ENCODE measurements around the gene GNG14. TPM values are rescaled to one million over a fixed set of nuclear protein-coding genes. Genes with fewer than 3 reads are reported as not detected.
"Not testable (repeated sequence)": the region's sequence is repeated elsewhere in the genome, so short reads cannot be mapped to it uniquely, and the experiment has no call there.

The GNG14 gene
- total RNA-seq, 4 donors from 2014 or later, result not detected

DNA sequence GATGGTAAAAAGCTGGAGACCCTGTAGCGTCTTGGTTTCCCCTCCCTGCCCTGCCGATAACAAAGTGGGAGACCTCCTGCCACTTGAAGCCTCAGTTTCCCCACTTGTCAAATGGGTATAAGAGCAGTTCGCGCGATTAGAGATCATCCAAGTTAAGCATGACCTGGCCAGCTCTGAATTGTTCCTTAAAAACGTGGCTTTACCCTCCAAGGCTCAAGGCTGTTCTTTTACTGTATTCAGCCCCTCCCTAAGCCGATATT is 35.5 kb downstream of the GNG14 start:
- peaks cover 7 to 20% (median 16%) of the 10 kb centered on the region in 4 donors for H3K36me3 ChIP-seq
- 7% methylated on average over 6 of the region's 7 CpGs for WGBS
- peaks cover 46 to 54% (median 53%) of the 10 kb centered on the region in 4 donors for H3K4me1 ChIP-seq
- intact Hi-C loops (cut with DNase I), result loop anchor here (5.0 kb wide), 1 partner anchor 51 kb away; no protein-coding TSS in a partner anchor
- no peak for DNase-seq (ENCODE audit: extremely low spot score)
- peak overlapping the region; percentile 97 to 99 (median 98) for H3K27ac ChIP-seq (replicated peaks in 1 of 4)
- no peaks in the 10 kb centered on the region for H3K27me3 ChIP-seq
- TF ChIP-seq POLR2A (IDR thresholded peaks at IDR 0.05; ENCODE audit: low read depth), result no peak
- no peak for TF ChIP-seq POLR2AphosphoS5 (IDR thresholded peaks at IDR 0.05)
- no peak for TF ChIP-seq EP300 (IDR thresholded peaks at IDR 0.05)
- H3K4me3 ChIP-seq, result peak overlapping the region; percentile 88 to 98 (median 91)
- H3K9me3 ChIP-seq, result no peaks in the 10 kb centered on the region

GRCh38 chr19:12723641-12724426 is 36.0 kb downstream of the GNG14 start, which contains the start of gene TNPO2:
Gene TNPO2, minus strand, starts transcription at chr19:12723932. Its CDS starts 2,955 bp downstream, at chr19:12720977.
- peak within 1 kb of the TSS; percentile 97 to 99 (median 98) for H3K27ac ChIP-seq (replicated peaks in 1 of 4)

GRCh38 chr19:12725612-12726011 is 37.8 kb downstream of the GNG14 start:
- H3K9me3 ChIP-seq; intact Hi-C loops (cut with DNase I); H3K27ac ChIP-seq (replicated peaks in 1 of 4); DNase-seq (ENCODE audit: extremely low spot score); H3K27me3 ChIP-seq; H3K4me3 ChIP-seq: not testable (repeated sequence)
- 94% methylated on average over 10 of the region's 10 CpGs for WGBS
- H3K4me1 ChIP-seq, result peaks cover 29 to 36% (median 31%) of the 10 kb centered on the region in 4 donors
- H3K36me3 ChIP-seq, result peaks cover 25 to 33% (median 29%) of the 10 kb centered on the region in 4 donors

More at GRCh38 chr19:12723641-12724426, 36.0 kb downstream of the GNG14 start, which contains the start of gene TNPO2:
- 3% methylated on average over 26 of the region's 28 CpGs for WGBS
- intact Hi-C loops (cut with DNase I), result loop anchor here (5.0 kb wide), 1 partner anchor 52 kb away; no protein-coding TSS in a partner anchor
- peak within 1 kb of the TSS; percentile 88 to 98 (median 91) for H3K4me3 ChIP-seq
- no peaks in the 10 kb centered on the region for H3K27me3 ChIP-seq
- no peak for DNase-seq (ENCODE audit: extremely low spot score)
- H3K36me3 ChIP-seq, result peaks cover 7 to 21% (median 16%) of the 10 kb centered on the region in 4 donors
- H3K9me3 ChIP-seq, result no peaks in the 10 kb centered on the region
- TF ChIP-seq POLR2AphosphoS5 (IDR thresholded peaks at IDR 0.05) (peak; percentile 8 to 51), EP300 (IDR thresholded peaks at IDR 0.05) (no peak)
- peaks cover 46 to 49% (median 48%) of the 10 kb centered on the region in 4 donors for H3K4me1 ChIP-seq

- WGBS, result 93% methylated on average over 2 of the region's 2 CpGs
- no peaks in the 10 kb centered on the region for H3K27me3 ChIP-seq
- H3K36me3 ChIP-seq, result peaks cover 30 to 44% (median 41%) of the 10 kb centered on the region in 4 donors
- H3K4me3 ChIP-seq, result no peak overlapping the region
- peaks cover 25 to 38% (median 31%) of the 10 kb centered on the region in 4 donors for H3K4me1 ChIP-seq
- no peak for DNase-seq (ENCODE audit: extremely low spot score)
- H3K27ac ChIP-seq (replicated peaks in 1 of 4), result no peak overlapping the region
- no peaks in the 10 kb centered on the region for H3K9me3 ChIP-seq
- intact Hi-C loops (cut with DNase I), result no loop called here
- no peak for TF ChIP-seq POLR2A (IDR thresholded peaks at IDR 0.05; ENCODE audit: low read depth)
- TF ChIP-seq, protein P1, sequence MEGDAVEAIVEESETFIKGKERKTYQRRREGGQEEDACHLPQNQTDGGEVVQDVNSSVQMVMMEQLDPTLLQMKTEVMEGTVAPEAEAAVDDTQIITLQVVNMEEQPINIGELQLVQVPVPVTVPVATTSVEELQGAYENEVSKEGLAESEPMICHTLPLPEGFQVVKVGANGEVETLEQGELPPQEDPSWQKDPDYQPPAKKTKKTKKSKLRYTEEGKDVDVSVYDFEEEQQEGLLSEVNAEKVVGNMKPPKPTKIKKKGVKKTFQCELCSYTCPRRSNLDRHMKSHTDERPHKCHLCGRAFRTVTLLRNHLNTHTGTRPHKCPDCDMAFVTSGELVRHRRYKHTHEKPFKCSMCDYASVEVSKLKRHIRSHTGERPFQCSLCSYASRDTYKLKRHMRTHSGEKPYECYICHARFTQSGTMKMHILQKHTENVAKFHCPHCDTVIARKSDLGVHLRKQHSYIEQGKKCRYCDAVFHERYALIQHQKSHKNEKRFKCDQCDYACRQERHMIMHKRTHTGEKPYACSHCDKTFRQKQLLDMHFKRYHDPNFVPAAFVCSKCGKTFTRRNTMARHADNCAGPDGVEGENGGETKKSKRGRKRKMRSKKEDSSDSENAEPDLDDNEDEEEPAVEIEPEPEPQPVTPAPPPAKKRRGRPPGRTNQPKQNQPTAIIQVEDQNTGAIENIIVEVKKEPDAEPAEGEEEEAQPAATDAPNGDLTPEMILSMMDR (IDR thresholded peaks at IDR 0.05), result no peak
- no peak for TF ChIP-seq POLR2AphosphoS5 (IDR thresholded peaks at IDR 0.05)
- TF ChIP-seq EP300 (IDR thresholded peaks at IDR 0.05), result no peak
Observed at GRCh38 chr19:12726988-12727316, 39.2 kb downstream of the GNG14 start.

DNA sequence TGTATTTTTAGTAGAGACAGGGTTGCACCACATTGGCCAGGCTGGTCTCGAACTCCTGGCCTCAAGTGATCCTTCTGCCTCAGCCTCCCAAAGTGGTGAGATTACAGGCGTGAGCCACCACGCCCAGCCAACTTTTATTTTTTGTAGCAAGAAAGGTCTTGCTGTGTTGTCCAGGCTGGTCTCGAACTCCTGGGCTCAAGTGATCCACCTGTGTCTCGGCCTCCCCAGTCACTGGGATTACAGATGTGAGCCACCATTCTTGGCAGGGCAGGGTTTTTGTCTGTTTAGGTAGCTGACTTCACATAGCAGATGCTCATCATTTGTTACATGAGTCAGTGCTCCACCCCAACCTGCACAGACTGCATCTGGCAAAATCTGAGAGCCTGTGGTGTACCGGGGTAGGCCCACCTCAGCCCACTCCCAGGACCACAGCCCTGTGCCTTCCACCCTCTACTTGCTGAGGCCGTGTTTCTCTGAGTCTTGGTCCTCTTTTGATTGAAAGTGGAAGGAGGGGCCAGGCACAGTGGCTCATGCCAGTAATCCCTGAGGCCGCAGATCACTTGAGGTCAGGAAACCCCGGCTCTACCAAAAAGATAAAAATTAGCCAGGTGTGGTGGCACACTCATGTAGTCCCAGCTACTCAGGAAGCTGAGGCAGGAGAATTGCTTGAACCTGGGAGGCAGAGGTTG is 40.1 kb downstream of the GNG14 start:
- Histone ChIP-seq H3K4me3 (no peak overlapping the region), H3K9me3 (no peaks in the 10 kb centered on the region), H3K4me1 (peaks cover 33 to 44% (median 38%) of the 10 kb centered on the region in 4 donors), H3K27me3 (no peaks in the 10 kb centered on the region), H3K36me3 (peaks cover 30 to 47% (median 41%) of the 10 kb centered on the region in 4 donors), H3K27ac (replicated peaks in 1 of 4) (no peak overlapping the region)
- no peak for DNase-seq (ENCODE audit: extremely low spot score)
- WGBS, result 96% methylated on average over 8 of the region's 9 CpGs
- TF ChIP-seq, protein P1 (IDR thresholded peaks at IDR 0.05), result no peak
- no peak for TF ChIP-seq EP300 (IDR thresholded peaks at IDR 0.05)
- intact Hi-C loops (cut with DNase I), result no loop called here

DNA sequence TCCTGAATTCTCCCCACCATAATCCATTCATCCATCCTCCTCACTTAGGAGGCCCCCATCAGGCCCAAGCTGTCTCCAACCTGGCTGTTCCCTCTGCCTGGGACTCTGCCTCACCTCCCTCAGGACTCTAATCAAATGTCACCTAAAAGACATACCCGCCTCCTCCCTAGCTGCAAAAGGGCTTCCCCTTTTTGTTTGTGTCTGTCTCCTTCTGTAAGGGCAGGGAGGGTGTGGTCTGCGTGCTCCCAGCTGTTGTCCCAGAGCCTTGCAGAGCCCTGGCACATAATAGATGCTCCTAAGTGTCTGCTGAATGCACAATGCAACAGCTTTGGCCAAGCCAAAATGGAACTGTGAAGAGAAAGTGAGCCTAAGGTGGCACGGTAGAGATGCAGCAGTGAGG is 42.3 kb downstream of the GNG14 start:
- H3K4me3 ChIP-seq, result no peak overlapping the region
- H3K27ac ChIP-seq (replicated peaks in 1 of 4), result no peak overlapping the region
- peaks cover 24 to 41% (median 35%) of the 10 kb centered on the region in 4 donors for H3K4me1 ChIP-seq
- H3K36me3 ChIP-seq, result peaks cover 30 to 47% (median 41%) of the 10 kb centered on the region in 4 donors
- 83% methylated on average over 3 of the region's 3 CpGs for WGBS
- H3K27me3 ChIP-seq, result no peaks in the 10 kb centered on the region
- H3K9me3 ChIP-seq, result no peaks in the 10 kb centered on the region
- DNase-seq (ENCODE audit: extremely low spot score), result no peak
- TF ChIP-seq POLR2A (IDR thresholded peaks at IDR 0.05; ENCODE audit: low read depth) (no peak), POLR2AphosphoS5 (IDR thresholded peaks at IDR 0.05) (no peak), EP300 (IDR thresholded peaks at IDR 0.05) (no peak)
- TF ChIP-seq, protein P1 (IDR thresholded peaks at IDR 0.05), result no peak
- intact Hi-C loops (cut with DNase I), result no loop called here

All from esophagus muscularis mucosa (tissue), 4 donors.